Skin epidermis (tissue), 12 donors: ENCODE measurements around the gene TNP2.

Experiments
- H3K27ac ChIP-seq, 21 experiments: fragments of 200-600 bp; sonication (generic) in 11 of 21; one replicate each; pipeline ENCODE4 v1.5.0; 2020; ENCODE audit warnings: mild to moderate bottlenecking in 3 of 21, inconsistent platforms in 2 of 21, moderate library complexity in 2 of 21
- H3K4me3 ChIP-seq, 7 experiments: fragments of 200-600 bp; sonication (generic) in 2 of 7; one replicate each; pipeline ENCODE4 v1.5.0; 2020; ENCODE audit warnings: inconsistent platforms in 2 of 7, mild to moderate bottlenecking in 2 of 7, moderate library complexity in 1 of 7

Gene TNP2

GRCh38 chr16:11249233-11250061 is 19.7 kb downstream of the TNP2 start:
- no peak overlapping the region for H3K27ac ChIP-seq
- no peak overlapping the region for H3K4me3 ChIP-seq

GRCh38 chr16:11248133-11248532 is 21.0 kb downstream of the TNP2 start:
- Histone ChIP-seq H3K4me3 (no peak overlapping the region), H3K27ac (no peak overlapping the region)

GRCh38 chr16:11245988-11246387 is 23.1 kb downstream of the TNP2 start:
- H3K4me3 ChIP-seq, result no peak overlapping the region

DNA sequence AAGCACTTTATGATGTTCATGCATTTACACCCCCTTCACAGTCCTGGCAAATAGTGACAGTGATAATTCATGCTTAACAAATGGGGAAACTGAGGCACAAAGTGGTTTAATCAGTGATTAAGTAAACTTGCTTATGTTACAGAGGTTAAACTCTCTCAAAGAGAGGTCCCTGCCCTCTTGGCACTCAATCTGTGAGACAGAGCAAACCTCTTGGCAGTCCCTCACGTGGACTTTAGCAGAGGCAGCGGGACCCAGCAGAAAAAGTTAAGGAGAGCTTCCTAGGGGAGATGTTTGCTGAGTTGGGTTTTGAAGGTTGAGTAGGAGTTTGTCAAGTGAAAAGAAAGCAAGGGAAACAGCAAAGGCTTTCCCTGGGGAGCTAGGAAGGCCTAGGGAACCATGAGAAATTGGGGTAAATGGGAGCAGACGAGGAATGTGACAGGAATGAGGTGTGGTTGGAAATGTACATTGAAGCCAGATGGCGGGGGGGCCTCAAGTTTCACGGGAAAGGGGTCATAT is 23.8 kb downstream of the TNP2 start:
- Histone ChIP-seq H3K27ac (no peak overlapping the region), H3K4me3 (no peak overlapping the region)

More at GRCh38 chr16:11245988-11246387, 23.1 kb downstream of the TNP2 start:
- H3K27ac ChIP-seq, result no peak overlapping the region

DNA sequence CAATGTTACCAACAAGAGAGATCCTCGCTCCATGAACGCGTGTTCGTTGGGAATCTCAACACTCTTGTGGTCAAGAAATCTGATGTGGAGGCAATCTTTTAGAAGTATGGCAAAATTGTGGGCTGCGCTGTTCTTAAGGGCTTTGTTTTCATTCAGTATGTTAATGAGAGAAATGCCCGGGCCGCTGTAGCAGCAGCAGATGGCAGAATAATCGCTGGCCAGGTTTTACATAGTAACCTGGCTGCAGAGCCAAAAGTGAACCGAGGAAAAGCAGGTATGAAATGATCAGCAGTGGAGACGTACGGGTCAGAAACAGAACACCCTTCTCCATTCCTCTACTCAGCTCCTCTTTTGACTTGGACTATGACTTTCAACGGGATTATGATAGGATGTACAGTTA is 26.5 kb downstream of the TNP2 start:
- no peak overlapping the region for H3K27ac ChIP-seq
- no peak overlapping the region for H3K4me3 ChIP-seq

DNA sequence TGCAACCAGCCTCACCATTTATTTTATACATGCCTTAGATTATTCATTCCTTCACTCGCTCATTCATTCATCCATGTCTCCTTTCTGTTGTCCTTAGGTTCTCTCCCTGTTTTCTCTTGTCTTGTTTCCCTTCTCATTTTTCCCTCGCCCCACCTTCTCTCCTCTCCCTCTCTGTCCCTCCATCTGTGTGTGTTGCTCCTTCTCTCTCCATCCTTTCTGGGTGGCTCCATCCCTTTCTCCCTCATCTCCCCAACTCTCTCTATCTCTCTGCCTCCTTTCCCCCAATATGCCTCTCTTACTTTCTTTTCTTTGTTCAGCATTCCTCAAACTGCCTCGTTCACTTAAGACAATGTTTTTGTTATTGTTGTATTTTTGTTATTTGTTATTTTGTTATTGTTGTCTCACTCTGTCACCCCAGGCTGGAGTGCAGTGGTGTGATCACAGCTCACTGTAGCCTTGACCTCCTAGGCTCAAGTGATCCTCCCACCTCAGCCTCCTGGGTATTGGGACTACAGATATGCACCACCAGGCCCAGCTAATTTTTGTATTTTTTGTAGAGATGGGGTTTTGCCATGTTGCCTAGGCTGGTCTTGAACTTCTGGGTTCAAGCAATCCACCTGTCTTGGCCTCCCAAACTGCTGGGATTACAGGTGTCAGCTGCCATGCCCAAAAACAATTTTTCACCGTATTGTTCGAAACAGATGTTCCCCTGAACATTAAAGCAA is 27.5 kb downstream of the TNP2 start:
- Histone ChIP-seq H3K4me3 (no peak overlapping the region), H3K27ac (no peak overlapping the region)

- Histone ChIP-seq H3K4me3 (no peak overlapping the region), H3K27ac (peak overlapping the region in 1 of 21 experiments; percentile 41)
These were observed 28.3 kb downstream of the TNP2 start for GRCh38 chr16:11240636-11241473.

DNA sequence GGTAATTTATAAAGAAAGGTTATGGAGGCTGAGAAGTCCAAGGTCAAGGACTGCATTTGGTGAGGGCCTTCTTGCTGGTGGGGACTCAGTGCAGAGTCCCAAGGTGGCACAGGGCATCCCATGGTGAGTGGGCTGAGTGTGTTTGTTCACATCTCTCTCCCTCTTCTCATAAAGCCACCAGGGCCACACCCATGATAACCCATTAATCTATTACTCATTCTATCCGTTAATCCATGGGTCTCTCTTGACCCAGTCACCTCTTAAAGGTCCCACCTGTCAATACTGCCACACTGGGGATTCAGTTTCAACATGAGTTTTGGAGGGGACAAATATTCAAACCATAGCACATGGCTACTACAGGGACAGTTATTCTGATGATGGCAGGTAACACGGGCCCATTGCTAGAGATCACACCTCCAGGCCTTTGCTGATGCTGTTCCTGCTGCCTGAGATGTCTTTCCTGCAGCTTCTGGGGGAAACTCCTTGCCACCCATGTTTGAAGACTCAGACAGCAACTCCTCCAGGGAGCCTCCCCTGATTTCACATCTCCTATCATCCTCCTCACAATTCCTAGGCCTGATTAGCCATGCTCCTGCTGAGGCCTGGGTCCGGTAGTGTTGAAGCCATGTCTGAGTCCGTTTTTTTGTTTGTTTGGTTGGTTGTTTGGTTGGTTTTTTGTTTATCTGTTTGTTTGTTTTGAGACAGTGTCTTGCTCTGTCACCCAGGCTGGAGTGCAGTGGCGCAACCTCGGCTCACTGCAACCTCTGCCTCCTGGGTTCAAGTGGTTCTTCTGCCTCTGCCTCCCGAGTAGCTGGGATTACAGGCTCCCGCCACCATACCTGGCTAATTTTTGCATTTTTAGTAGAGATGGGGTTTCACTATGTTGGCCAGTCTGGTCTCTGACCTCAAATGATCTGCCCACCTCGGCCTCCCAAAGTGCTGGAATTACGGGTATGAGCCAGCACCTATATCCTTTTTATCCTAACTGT is 29.2 kb downstream of the TNP2 start:
- Histone ChIP-seq H3K27ac (no peak overlapping the region), H3K4me3 (no peak overlapping the region)

GRCh38 chr16:11238272-11239202 is 30.6 kb downstream of the TNP2 start:
- no peak overlapping the region for H3K4me3 ChIP-seq
- H3K27ac ChIP-seq, result no peak overlapping the region

DNA sequence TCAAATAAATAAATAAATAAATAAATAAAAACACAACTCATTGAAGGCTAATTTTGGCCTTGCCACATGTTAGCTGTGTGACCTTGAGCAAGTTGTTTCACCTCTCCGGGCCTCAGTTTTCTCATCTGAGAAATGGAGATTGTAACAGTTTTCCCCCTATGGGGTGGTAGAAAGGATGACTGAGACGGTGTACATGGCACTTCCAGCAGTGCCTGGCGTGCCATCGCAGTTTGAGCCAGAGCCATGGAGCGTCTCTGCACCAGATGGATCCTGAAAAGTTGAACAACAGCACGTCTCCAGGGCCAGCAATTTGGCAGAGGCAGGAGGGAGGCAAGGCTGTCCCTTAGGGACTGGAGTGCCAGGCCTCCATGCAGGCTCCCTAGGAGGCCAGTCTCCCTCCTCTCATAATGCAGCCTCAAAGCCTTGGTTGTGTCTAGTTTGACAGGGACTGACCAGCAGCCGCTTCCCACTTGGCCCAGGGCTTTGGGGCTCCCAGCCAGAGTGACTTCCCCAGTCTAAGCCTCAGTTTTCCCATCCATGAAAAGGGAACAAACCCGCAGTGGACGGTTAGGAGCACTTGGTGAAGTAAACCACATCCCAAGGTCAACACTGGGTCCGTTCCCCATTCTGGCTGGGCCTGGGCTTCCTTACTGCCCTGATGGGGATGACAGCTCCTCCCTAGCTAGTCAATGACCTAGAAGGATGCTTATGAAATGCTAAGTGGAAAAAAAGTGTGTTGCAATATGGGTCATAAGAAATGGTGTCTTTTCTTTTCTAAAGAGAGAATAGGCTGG is 32.5 kb downstream of the TNP2 start:
- H3K4me3 ChIP-seq, result no peak overlapping the region

DNA sequence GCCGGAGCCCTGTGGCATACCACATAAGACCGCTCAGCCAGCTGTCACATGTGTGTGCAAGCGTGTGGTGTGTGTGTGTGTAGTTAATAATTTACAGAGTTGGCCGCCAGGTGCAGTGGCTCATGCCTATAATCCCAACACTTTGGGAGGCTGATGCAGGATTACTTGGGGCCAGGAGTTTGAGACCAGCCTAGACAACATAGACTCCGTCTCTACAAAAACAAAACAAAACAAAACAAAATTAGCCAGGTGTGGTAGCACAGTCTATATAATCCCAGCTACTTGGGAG is 33.5 kb downstream of the TNP2 start:
- Histone ChIP-seq H3K27ac (no peak overlapping the region), H3K4me3 (no peak overlapping the region)

More for the DNA sequence above, 32.5 kb downstream of the TNP2 start:
- H3K27ac ChIP-seq, result no peak overlapping the region

GRCh38 chr16:11234884-11235702 is 34.0 kb downstream of the TNP2 start:
- Histone ChIP-seq H3K27ac (peak overlapping the region in 2 of 21 experiments; percentile 29 to 91), H3K4me3 (no peak overlapping the region)

GRCh38 chr16:11233727-11234376 is 35.3 kb downstream of the TNP2 start:
- Histone ChIP-seq H3K4me3 (no peak overlapping the region), H3K27ac (peak overlapping the region in 17 of 21 experiments; percentile 5 to 91 (median 69))

GRCh38 chr16:11232852-11233726 is 36.0 kb downstream of the TNP2 start:
- Histone ChIP-seq H3K4me3 (no peak overlapping the region), H3K27ac (peak overlapping the region in 18 of 21 experiments; percentile 5 to 91 (median 68))
